ENCODE results near the gene RABGGTA.

RABGGTA gene, protein sequence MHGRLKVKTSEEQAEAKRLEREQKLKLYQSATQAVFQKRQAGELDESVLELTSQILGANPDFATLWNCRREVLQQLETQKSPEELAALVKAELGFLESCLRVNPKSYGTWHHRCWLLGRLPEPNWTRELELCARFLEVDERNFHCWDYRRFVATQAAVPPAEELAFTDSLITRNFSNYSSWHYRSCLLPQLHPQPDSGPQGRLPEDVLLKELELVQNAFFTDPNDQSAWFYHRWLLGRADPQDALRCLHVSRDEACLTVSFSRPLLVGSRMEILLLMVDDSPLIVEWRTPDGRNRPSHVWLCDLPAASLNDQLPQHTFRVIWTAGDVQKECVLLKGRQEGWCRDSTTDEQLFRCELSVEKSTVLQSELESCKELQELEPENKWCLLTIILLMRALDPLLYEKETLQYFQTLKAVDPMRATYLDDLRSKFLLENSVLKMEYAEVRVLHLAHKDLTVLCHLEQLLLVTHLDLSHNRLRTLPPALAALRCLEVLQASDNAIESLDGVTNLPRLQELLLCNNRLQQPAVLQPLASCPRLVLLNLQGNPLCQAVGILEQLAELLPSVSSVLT

GRCh38 chr14:24271134-24271833 is at the start of gene RABGGTA:
Gene RABGGTA (minus strand): TSS chr14:24271597. CDS start chr14:24271115, 482 bp downstream.
- DNase-seq, result peak; percentile 92

DNA sequence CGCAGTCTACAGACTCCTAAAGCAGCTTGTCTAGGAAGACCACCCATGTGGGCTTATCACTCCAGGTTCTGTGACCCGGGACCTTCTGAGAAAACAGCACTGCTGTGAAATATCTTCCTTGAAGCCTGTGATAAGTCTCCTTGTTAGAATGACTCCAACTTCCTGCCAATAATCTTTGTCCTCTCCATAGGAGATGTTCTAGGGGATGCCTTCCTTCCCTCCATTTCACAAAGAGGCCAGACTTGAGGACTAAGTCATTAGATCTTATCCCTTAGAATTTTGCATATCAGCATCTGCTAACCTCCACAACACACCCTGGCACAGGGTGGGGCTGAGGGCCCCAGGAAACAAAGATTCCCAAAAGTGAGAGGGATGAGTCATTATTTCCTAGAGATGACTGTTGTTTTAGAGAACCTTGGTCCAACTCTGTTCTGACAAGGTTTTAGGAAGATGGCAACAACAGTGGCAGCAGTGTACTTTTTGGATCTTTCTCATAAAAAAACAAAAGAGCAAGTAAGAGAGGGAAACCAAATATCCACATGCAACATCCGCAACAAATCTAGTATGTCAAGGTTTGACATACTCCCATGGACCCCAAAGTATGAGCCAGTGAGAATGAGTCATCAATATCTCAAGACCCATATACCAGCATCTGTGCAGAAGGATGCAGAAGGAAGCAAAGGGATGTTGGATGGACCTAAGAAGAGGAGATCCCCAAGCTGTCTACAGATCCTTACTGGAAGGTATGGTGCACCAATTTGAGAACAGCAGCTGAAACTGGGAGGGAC is 45.9 kb upstream of the RABGGTA start:
- no peak for DNase-seq

DNA sequence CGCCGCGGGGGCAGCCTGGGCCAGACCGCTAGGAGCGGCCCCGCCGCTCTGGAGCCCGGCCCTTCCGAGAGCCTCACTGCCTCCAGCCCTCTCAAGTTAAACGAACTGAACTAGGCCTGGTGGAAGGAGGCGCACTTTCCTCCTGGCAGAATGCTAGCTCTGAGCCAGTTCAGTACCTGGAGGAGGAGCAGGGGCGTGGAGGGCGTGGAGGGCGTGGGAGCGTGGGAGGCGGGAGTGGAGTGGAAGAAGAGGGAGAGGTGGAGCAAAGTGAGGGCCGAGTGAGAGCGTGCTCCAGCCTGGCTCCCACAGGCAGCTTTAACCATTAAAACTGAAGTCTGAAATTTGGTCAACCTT is 45.2 kb upstream of the RABGGTA start:
- no peak for DNase-seq

DNA sequence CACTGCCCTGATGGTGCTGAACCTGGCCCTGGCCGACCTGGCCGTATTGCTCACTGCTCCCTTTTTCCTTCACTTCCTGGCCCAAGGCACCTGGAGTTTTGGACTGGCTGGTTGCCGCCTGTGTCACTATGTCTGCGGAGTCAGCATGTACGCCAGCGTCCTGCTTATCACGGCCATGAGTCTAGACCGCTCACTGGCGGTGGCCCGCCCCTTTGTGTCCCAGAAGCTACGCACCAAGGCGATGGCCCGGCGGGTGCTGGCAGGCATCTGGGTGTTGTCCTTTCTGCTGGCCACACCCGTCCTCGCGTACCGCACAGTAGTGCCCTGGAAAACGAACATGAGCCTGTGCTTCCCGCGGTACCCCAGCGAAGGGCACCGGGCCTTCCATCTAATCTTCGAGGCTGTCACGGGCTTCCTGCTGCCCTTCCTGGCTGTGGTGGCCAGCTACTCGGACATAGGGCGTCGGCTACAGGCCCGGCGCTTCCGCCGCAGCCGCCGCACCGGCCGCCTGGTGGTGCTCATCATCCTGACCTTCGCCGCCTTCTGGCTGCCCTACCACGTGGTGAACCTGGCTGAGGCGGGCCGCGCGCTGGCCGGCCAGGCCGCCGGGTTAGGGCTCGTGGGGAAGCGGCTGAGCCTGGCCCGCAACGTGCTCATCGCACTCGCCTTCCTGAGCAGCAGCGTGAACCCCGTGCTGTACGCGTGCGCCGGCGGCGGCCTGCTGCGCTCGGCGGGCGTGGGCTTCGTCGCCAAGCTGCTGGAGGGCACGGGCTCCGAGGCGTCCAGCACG is 44.6 kb upstream of the RABGGTA start:
- no peak for DNase-seq

- no peak for DNase-seq
Observed at GRCh38 chr14:24315243-24315806, 43.9 kb upstream of the RABGGTA start.

- DNase-seq, result no peak
Observed at GRCh38 chr14:24314377-24315193, 43.2 kb upstream of the RABGGTA start.

- peak; percentile 26 for DNase-seq
Observed at GRCh38 chr14:24313913-24314312, 42.5 kb upstream of the RABGGTA start.

DNA sequence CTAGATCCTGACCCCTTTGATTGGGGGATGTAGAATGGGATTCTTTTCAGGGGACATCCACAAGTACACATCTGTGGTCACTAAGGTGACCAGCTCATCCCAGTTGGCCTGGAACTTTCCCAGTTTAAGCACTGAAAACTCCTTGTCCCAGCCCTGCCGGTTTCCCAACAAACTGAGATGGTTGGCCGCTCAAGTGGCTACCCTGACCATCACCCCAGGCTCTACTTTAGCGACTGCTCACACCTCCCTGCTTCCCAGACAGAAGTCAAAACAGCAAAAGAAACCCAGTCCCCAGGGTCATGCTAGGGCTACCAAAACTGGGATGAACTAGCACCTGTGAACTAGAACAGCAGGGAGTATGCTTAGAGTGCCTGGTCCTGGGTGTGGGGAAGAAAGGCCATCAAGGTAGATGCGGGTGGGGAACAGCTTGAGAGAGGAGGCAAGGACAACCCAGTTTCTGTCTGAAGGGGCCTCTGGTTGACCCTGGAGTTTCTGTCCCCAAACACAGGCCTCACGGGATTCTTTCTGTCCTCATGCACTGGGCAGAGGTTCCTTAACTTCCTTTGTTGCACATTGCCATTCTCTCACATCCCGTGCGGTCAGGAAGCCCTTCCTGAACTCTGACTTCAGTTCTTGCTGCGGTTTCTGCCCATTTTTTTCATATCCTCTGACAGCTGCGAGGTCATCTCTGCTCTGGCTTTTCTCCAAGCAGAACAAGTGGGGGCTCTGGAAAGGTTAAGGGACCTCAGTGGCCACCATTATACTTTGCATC is 41.5 kb upstream of the RABGGTA start:
- DNase-seq, result peak; percentile 61

DNA sequence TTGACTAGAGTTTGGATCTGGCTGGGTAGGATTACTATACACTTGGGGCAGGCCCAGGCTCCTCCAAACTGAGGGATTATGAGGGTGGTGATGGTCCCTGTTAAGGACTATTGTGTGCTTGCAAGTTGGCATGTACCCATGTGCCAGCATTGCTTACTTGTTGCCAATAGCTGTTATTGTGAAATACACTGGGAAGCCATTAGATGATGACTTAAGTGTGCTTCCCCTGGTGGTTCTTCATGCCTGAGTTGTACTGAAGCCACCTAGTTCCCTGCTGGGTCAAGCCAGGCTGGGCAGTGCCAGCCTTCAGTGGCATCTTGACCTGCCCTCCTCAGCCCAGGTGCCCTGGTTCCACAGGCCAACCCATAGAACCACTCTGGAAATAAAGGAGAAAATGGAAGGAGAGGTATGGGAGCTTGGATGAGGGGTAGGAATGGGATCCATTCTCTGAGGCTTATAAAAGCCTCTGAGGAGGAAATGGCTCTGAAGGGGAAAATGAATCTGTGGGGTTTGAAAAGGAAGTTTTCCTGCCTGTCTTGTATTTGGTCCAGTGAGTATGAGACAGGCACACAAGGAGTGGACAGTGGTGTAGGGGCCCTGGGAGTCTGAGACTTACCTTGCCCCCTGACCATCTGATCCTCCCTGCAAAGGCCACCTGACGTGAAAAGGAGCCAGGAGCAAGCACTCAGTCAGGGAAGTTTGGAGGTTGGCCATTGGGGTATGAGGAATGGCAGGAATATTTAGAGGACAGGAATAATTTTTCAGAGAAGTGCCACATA is 40.6 kb upstream of the RABGGTA start:
- DNase-seq, result no peak

DNA sequence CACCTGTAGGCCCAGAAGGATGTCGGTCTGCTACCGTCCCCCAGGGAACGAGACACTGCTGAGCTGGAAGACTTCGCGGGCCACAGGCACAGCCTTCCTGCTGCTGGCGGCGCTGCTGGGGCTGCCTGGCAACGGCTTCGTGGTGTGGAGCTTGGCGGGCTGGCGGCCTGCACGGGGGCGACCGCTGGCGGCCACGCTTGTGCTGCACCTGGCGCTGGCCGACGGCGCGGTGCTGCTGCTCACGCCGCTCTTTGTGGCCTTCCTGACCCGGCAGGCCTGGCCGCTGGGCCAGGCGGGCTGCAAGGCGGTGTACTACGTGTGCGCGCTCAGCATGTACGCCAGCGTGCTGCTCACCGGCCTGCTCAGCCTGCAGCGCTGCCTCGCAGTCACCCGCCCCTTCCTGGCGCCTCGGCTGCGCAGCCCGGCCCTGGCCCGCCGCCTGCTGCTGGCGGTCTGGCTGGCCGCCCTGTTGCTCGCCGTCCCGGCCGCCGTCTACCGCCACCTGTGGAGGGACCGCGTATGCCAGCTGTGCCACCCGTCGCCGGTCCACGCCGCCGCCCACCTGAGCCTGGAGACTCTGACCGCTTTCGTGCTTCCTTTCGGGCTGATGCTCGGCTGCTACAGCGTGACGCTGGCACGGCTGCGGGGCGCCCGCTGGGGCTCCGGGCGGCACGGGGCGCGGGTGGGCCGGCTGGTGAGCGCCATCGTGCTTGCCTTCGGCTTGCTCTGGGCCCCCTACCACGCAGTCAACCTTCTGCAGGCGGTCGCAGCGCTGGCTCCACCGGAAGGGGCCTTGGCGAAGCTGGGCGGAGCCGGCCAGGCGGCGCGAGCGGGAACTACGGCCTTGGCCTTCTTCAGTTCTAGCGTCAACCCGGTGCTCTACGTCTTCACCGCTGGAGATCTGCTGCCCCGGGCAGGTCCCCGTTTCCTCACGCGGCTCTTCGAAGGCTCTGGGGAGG is 39.5 kb upstream of the RABGGTA start, which contains the start of gene LTB4R:
Gene LTB4R (plus strand): TSS at position 857 of the 959 bp plus-strand sequence. CDS start 4,150 bp downstream, outside the sequence.
- peak; percentile 87 for DNase-seq

DNA sequence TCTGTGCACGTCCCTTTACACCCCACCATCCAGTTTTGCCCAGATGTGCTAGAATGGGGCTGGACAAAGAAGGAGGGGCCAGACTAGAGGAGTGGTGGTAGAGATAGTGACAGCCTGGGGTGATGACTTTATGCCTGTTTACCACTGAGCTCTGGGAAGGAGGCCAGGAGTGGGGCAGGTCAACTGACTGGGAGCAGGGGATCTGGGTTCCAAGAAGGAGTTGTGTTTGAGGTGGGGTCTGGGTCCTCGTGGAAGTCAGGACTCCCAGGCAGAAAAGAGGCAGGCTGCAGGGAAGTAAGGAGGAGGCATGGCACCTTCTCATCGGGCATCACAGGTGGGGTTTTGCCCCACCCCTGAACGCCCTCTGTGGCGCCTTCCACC is 38.9 kb upstream of the RABGGTA start:
- DNase-seq, result no peak

DNA sequence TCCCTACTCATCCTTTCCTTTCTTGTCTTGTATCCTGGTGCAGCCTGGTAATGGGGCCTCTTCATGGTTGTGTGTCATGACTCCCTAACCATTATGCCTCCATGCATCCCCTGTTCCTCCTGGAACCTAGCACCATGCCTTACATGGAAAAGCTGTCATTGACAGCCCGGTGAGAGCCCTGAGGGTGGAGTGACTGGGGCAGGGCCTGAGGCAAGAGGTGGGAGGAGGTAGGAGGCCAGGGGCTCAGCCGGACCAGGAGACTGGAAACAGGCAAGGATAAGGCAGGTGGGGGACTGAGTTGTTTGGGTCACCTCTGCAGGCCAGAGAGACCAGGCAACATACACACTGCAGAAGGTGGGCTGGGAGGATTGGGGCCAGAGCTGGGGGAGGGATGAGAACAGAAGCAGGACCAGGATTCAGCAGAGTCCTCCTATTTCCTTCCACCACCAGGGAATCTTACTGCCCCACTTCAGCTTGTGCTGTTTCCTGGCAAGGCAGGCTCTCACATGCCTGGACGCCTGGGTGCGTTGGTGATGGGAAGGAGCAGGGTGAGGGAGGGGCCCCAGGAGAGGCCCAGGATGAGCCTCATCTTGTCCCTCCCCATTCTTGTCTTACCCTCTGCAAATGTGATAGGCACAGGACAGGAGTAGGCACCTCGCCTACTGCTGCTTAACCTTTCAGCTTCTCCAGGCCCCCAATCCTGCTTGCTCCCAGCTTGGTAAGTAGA is 38.3 kb upstream of the RABGGTA start, which contains the start of gene LTB4R2:
Gene LTB4R2 (plus strand): TSS at position 603 of the 727 bp plus-strand sequence. CDS start 525 bp downstream, outside the sequence.
- DNase-seq, result no peak

DNA sequence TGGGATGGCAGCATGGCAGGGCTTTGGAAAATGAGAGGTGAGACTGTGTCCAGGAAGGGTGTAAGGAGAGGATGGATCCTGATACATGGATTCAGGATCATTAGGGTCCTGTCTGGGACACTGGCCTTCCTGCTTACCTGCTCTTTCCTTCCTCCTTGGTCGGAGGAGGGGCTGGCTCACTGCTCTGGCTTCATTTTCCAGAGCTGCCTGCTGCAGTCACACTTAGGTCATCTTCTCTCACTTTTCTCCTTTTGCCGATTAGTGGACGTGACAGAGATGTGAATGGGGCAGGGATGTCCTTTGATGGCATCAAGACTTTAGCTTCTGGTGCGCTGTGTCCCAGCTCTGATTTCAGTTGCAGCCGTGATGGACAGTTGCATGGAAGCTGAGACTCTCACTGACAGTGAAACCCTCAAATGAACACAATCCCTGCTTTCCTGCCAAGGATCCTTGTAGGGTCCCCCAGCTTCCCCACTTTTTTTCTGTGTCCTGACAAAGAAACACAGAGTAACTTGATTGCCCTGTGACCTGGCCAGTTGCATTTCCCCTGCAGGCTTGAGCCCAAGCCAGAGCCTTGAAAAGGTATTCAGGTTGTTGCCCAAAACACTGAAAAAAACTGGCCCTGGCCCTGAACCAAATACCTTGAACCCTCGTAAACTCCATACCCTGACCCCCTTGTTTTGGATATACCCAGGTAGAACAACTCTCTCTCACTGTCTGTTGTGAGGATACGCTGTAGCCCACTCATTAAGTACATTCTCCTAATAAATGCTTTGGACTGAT is 37.1 kb upstream of the RABGGTA start:
- DNase-seq, result no peak

- peak; percentile 50 for DNase-seq
Observed at GRCh38 chr14:24307575-24308341, 36.4 kb upstream of the RABGGTA start, which contains the start of gene CIDEB. Gene CIDEB (minus strand): TSS chr14:24307977. CDS start chr14:24307858, 119 bp downstream.

DNA sequence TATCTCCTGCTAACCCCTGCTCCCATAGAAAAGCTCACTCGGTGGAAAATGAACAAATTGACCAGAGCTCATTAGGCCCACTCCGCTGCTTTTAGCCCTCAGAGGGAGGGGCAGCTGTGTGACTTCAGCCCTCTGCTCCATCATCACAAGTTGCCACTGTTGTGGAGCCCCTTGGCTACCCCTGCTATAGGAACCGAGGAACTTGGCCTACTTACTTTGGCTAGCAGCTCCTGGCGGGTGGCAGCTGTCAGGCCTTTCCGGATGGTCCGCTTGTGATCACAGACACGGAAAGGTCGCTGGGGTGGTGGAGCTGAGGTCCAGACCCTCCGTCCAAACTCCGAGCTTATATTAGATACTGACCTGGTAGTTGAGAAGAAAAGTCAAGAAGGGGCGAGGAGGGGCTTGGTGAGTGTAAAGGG is 35.8 kb upstream of the RABGGTA start:
- no peak for DNase-seq

All from RPMI8226 (cell line).